ENCODE results near the gene TTLL11.

Gene TTLL11

DNA sequence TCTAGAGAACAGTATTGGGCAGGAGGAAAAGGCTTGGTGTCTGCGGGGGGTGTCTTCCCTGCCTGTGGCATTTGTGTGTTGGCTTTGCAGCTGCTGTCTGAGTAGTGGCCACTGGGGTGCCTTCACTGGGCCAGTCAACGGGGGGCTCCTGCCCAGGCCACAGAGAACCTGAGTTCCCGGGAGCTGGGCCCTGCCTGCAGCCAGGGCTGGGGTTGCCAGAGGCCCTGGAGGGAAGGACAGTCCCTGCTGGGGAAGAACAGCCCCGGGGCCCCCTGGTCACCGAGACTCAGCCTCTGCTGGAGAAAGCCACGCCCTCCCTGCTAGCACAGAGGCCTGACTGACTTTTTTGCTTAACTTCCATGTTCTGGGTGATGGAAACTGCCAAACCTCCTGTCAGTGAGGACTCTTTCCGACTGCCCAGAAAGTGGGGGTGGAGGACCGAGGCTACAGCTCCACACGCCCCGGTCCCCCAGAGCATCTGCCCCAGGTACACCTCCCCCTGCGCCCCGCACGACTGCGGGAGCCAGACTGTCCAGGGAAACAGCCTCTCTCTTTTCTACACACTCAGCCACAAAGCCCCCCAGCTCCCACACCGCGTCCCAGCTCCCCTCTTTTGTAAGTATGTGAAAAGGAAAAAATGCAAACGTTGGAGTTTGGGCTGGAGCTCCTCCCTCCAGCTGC is 308.2 kb downstream of the TTLL11 start:
- 87% methylated on average over 6 of the region's 17 CpGs for WGBS (ENCODE audit: insufficient coverage)

DNA sequence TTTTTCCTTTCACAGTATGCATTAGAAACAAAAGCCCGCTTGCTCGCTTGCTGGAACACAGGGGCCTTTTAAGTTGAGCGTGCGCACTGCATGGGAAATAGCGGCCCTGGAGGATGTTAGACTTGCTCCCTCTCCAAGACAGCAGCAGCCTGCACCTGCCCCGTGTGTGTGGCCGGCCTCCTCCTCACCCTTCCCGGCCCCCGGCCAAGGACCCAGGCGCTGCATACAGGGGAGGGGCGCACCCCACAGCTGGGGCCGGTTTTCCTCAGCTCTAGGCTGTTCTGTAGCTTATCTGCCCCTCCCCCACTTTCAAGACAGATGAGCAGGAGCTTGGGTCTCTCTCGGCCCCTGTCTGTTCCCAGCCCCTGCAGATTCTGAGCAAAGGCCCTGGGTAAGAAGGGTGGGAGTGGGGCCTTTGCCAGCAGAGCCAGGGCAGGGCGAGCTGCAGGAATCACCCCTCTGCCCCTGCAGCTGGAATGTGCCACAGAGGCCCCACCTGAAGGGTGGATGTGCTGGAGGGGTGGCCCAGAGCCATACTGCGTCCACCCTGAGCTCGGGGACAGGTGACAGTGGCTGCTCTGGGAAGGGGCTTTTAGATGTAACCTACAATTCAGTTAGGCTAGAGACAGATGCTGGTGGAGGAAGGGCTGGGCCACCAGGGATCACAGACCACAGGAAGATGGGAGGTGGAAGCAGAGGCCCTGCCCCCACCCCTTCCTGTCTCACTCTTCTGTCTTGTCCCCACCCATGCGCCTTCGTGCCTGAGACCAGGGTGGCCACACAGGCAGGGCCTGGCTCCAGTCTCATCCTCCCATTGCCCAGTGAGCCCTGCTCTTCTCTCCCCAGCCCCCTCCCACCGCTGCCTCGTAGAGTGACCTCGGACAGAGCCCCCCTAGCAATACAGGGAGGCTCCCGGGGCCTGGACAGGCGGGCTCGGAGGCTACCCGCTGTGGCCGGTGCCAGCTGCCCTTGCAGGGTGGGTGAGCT is 309.3 kb downstream of the TTLL11 start:
- POLR2A ChIA-PET: no interaction called here
- H3K36me3 ChIP-seq (ENCODE audit: control insufficient read depth in 4 of 4, insufficient read depth in 4 of 4, low read length in 3 of 4): no peaks in the 10 kb centered on the region
- DNase-seq: no peak
- H3K4me1 ChIP-seq (ENCODE audit: control extremely low read depth in 1 of 4, control insufficient read depth in 4 of 4, insufficient read depth in 4 of 4, low read length in 3 of 4): peaks cover 0 to 15% (median 4%) of the 10 kb centered on the region in 4 experiments
- no peaks in the 10 kb centered on the region for H3K27me3 ChIP-seq (replicated peaks in 2 of 5; ENCODE audit: control insufficient read depth in 4 of 5, insufficient read depth in 5 of 5, low read length in 4 of 5)
- 95% methylated on average over 21 of the region's 26 CpGs for WGBS (ENCODE audit: insufficient coverage)
- no peak overlapping the region for H3K27ac ChIP-seq (ENCODE audit: insufficient read depth in 1 of 2, low read depth in 1 of 2, low read length in 2 of 2, poor library complexity in 1 of 2, severe bottlenecking in 2 of 2)
- CTCF ChIA-PET: no interaction called here
- H3K9me3 ChIP-seq (ENCODE audit: control extremely low read depth in 1 of 5, control insufficient read depth in 4 of 5, insufficient read depth in 2 of 5, low read depth in 1 of 5, low read length in 4 of 5): peaks cover 0 to 4% (median 0%) of the 10 kb centered on the region in 5 experiments
- H3K4me3 ChIP-seq (ENCODE audit: control insufficient read depth in 1 of 7, extremely low read depth in 1 of 7, insufficient read depth in 4 of 7, low read depth in 2 of 7, low read length in 6 of 7): no peak overlapping the region

More for the DNA sequence above, 308.2 kb downstream of the TTLL11 start:
- H3K9me3 ChIP-seq (ENCODE audit: control extremely low read depth in 1 of 5, control insufficient read depth in 4 of 5, insufficient read depth in 2 of 5, low read depth in 1 of 5, low read length in 4 of 5): no peaks in the 10 kb centered on the region
- peaks cover 0 to 15% (median 4%) of the 10 kb centered on the region in 4 experiments for H3K4me1 ChIP-seq (ENCODE audit: control extremely low read depth in 1 of 4, control insufficient read depth in 4 of 4, insufficient read depth in 4 of 4, low read length in 3 of 4)
- no peak for DNase-seq
- POLR2A ChIA-PET: no interaction called here
- H3K4me3 ChIP-seq (ENCODE audit: control insufficient read depth in 1 of 7, extremely low read depth in 1 of 7, insufficient read depth in 4 of 7, low read depth in 2 of 7, low read length in 6 of 7): no peak overlapping the region
- no peak overlapping the region for H3K27ac ChIP-seq (ENCODE audit: insufficient read depth in 1 of 2, low read depth in 1 of 2, low read length in 2 of 2, poor library complexity in 1 of 2, severe bottlenecking in 2 of 2)
- no peaks in the 10 kb centered on the region for H3K36me3 ChIP-seq (ENCODE audit: control insufficient read depth in 4 of 4, insufficient read depth in 4 of 4, low read length in 3 of 4)
- CTCF ChIA-PET: interaction anchor here (1.1 kb wide), 1 partner anchor 9 kb away, joined by 4 read pairs; no protein-coding TSS in a partner anchor
- H3K27me3 ChIP-seq (replicated peaks in 2 of 5; ENCODE audit: control insufficient read depth in 4 of 5, insufficient read depth in 5 of 5, low read length in 4 of 5): no peaks in the 10 kb centered on the region

DNA sequence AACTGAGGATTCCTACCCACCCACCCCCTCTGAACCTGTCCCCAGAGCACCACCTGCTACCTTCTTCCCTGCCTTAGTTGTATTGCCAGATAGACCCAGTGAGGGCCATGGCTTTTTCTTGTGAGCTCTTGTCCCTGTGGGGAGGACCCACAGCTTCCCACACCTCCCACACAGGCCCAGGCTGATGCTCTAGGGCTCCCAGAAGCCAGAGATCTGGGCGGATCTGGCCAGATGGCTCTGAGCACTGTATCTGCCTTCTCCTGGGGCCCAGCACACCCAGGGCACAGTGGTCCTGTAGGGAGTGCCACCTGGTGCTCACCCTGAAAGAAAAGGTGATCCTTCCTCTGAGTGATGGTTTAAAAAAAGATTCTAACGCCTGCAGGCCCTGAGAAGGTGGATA is 310.0 kb downstream of the TTLL11 start:
- H3K4me3 ChIP-seq (ENCODE audit: control insufficient read depth in 1 of 7, extremely low read depth in 1 of 7, insufficient read depth in 4 of 7, low read depth in 2 of 7, low read length in 6 of 7): no peak overlapping the region
- peaks cover 0 to 15% (median 4%) of the 10 kb centered on the region in 4 experiments for H3K4me1 ChIP-seq (ENCODE audit: control extremely low read depth in 1 of 4, control insufficient read depth in 4 of 4, insufficient read depth in 4 of 4, low read length in 3 of 4)
- H3K27ac ChIP-seq (ENCODE audit: insufficient read depth in 1 of 2, low read depth in 1 of 2, low read length in 2 of 2, poor library complexity in 1 of 2, severe bottlenecking in 2 of 2): no peak overlapping the region
- CTCF ChIA-PET: no interaction called here
- no peaks in the 10 kb centered on the region for H3K36me3 ChIP-seq (ENCODE audit: control insufficient read depth in 4 of 4, insufficient read depth in 4 of 4, low read length in 3 of 4)
- H3K27me3 ChIP-seq (replicated peaks in 2 of 5; ENCODE audit: control insufficient read depth in 4 of 5, insufficient read depth in 5 of 5, low read length in 4 of 5): no peaks in the 10 kb centered on the region
- POLR2A ChIA-PET: no interaction called here
- no peak for DNase-seq
- peaks cover 0 to 4% (median 0%) of the 10 kb centered on the region in 5 experiments for H3K9me3 ChIP-seq (ENCODE audit: control extremely low read depth in 1 of 5, control insufficient read depth in 4 of 5, insufficient read depth in 2 of 5, low read depth in 1 of 5, low read length in 4 of 5)
- WGBS (ENCODE audit: insufficient coverage): 100% methylated on average over 1 of the region's 2 CpGs

DNA sequence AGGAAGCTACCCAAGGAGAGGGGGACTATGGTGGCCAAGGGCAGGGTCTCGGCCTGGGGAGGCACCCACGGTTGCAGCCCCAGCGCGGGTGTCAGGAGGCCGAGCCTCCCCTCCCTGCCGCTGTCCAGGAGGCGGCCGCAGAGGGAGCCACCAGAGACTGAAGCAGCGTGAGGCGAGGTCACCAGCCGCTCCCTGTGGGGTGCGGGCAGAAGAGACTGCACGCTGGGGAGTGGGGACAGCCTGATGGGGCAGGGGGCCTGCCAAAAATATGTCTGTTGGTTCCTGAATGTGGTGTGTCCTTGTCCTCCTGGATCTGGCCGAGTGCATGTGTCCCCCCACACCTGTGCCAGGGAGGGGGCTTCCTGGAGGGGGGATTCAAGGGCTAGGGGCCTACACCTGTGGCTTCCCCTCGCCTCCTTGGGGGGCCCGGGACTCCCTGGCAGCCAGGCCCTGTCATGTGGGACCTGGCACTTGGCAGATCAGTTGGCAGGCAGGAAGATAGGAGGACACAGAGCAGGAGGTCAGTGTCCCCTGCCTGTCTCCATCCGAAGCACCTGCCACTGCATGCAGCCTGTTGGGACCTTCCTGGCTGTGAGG is 310.5 kb downstream of the TTLL11 start:
- CTCF ChIA-PET: no interaction called here
- POLR2A ChIA-PET: no interaction called here
- Histone ChIP-seq H3K27ac (ENCODE audit: insufficient read depth in 1 of 2, low read depth in 1 of 2, low read length in 2 of 2, poor library complexity in 1 of 2, severe bottlenecking in 2 of 2) (no peak overlapping the region), H3K4me1 (ENCODE audit: control extremely low read depth in 1 of 4, control insufficient read depth in 4 of 4, insufficient read depth in 4 of 4, low read length in 3 of 4) (peaks cover 0 to 15% (median 4%) of the 10 kb centered on the region in 4 experiments), H3K27me3 (replicated peaks in 2 of 5; ENCODE audit: control insufficient read depth in 4 of 5, insufficient read depth in 5 of 5, low read length in 4 of 5) (no peaks in the 10 kb centered on the region), H3K9me3 (ENCODE audit: control extremely low read depth in 1 of 5, control insufficient read depth in 4 of 5, insufficient read depth in 2 of 5, low read depth in 1 of 5, low read length in 4 of 5) (peaks cover 0 to 5% (median 0%) of the 10 kb centered on the region in 5 experiments), H3K4me3 (ENCODE audit: control insufficient read depth in 1 of 7, extremely low read depth in 1 of 7, insufficient read depth in 4 of 7, low read depth in 2 of 7, low read length in 6 of 7) (no peak overlapping the region), H3K36me3 (ENCODE audit: control insufficient read depth in 4 of 4, insufficient read depth in 4 of 4, low read length in 3 of 4) (no peaks in the 10 kb centered on the region)
- no peak for DNase-seq
- 94% methylated on average over 12 of the region's 17 CpGs for WGBS (ENCODE audit: insufficient coverage)

DNA sequence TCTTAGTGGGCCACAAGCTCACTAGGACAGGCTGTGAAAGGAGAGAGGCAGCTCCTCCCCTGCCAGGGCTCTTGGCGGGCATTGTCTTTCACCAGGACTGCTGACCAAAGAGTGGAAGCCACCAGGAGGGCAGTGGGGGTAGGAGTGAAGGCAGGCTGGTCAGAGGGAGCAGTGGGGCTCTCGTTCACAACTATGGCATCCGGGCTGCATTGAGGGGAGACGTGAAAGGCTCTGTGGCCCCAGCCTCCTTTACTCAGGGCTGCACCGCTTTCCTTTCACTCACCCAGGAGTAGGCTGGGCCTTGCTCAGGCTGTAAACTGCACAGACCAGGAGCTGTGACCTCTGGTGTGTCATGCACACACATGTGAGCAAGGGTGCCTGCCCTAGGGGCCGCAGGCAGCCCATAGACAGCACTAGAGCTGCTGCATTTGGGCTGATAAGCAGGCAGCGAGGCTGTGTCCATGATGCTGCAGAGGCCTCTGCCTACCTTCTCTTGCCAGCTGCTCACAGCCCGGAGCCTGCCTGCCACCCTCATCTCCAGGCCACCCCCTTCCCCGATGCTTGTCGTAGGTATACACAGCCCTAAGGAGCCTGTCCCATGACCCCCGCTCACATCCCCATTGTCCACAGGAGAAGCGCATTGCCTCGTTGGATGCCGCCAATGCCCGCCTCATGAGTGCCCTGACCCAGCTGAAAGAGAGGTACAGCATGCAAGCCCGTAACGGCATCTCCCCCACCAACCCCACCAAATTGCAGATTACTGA is 311.2 kb downstream of the TTLL11 start:
- no peaks in the 10 kb centered on the region for H3K27me3 ChIP-seq (replicated peaks in 2 of 5; ENCODE audit: control insufficient read depth in 4 of 5, insufficient read depth in 5 of 5, low read length in 4 of 5)
- no peak overlapping the region for H3K27ac ChIP-seq (ENCODE audit: insufficient read depth in 1 of 2, low read depth in 1 of 2, low read length in 2 of 2, poor library complexity in 1 of 2, severe bottlenecking in 2 of 2)
- H3K4me1 ChIP-seq (ENCODE audit: control extremely low read depth in 1 of 4, control insufficient read depth in 4 of 4, insufficient read depth in 4 of 4, low read length in 3 of 4): peaks cover 0 to 15% (median 4%) of the 10 kb centered on the region in 4 experiments
- CTCF ChIA-PET: no interaction called here
- no peaks in the 10 kb centered on the region for H3K36me3 ChIP-seq (ENCODE audit: control insufficient read depth in 4 of 4, insufficient read depth in 4 of 4, low read length in 3 of 4)
- 94% methylated on average over 10 of the region's 17 CpGs for WGBS (ENCODE audit: insufficient coverage)
- peaks cover 0 to 5% (median 0%) of the 10 kb centered on the region in 5 experiments for H3K9me3 ChIP-seq (ENCODE audit: control extremely low read depth in 1 of 5, control insufficient read depth in 4 of 5, insufficient read depth in 2 of 5, low read depth in 1 of 5, low read length in 4 of 5)
- no peak for DNase-seq
- POLR2A ChIA-PET: no interaction called here
- H3K4me3 ChIP-seq (ENCODE audit: control insufficient read depth in 1 of 7, extremely low read depth in 1 of 7, insufficient read depth in 4 of 7, low read depth in 2 of 7, low read length in 6 of 7): no peak overlapping the region

DNA sequence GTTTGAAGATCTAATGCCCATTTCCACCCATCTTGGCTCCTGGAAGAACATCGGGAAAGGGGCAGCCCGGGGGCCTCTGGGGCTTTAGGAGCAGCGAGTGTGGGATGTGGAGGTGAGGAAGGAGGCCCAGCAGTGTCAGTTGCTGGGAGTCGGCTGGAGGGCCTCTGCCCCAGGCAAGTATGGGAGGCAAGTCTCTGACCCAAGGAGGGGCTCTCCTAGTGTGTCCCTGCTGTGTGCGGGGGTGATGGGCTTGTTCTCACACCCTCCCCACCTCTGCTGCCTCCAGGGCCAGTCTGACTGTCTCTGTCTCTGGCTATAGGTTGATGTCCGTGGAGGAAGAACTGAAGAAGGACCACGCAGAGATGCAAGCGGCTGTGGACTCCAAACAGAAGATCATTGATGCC is 312.0 kb downstream of the TTLL11 start:
- 100% methylated on average over 5 of the region's 8 CpGs for WGBS (ENCODE audit: insufficient coverage)
- Histone ChIP-seq H3K36me3 (ENCODE audit: control insufficient read depth in 4 of 4, insufficient read depth in 4 of 4, low read length in 3 of 4) (no peaks in the 10 kb centered on the region), H3K27me3 (replicated peaks in 2 of 5; ENCODE audit: control insufficient read depth in 4 of 5, insufficient read depth in 5 of 5, low read length in 4 of 5) (no peaks in the 10 kb centered on the region), H3K4me3 (ENCODE audit: control insufficient read depth in 1 of 7, extremely low read depth in 1 of 7, insufficient read depth in 4 of 7, low read depth in 2 of 7, low read length in 6 of 7) (no peak overlapping the region), H3K9me3 (ENCODE audit: control extremely low read depth in 1 of 5, control insufficient read depth in 4 of 5, insufficient read depth in 2 of 5, low read depth in 1 of 5, low read length in 4 of 5) (peaks cover 0 to 5% (median 0%) of the 10 kb centered on the region in 5 experiments), H3K4me1 (ENCODE audit: control extremely low read depth in 1 of 4, control insufficient read depth in 4 of 4, insufficient read depth in 4 of 4, low read length in 3 of 4) (peaks cover 0 to 15% (median 4%) of the 10 kb centered on the region in 4 experiments), H3K27ac (ENCODE audit: insufficient read depth in 1 of 2, low read depth in 1 of 2, low read length in 2 of 2, poor library complexity in 1 of 2, severe bottlenecking in 2 of 2) (no peak overlapping the region)
- DNase-seq: no peak
- CTCF ChIA-PET: no interaction called here
- POLR2A ChIA-PET: no interaction called here

All from common myeloid progenitor, CD34-positive (primary cell).